Cerebellar nuclear complex (tissue), 1 donor: Measurements from ENCODE around the gene ATRAID.

ENCODE experiments used
- DNase-seq, 2 experiments: peaks; one replicate each; lab custom pipeline; 2025; lab: John Stamatoyannopoulos, UW

Gene ATRAID

DNA sequence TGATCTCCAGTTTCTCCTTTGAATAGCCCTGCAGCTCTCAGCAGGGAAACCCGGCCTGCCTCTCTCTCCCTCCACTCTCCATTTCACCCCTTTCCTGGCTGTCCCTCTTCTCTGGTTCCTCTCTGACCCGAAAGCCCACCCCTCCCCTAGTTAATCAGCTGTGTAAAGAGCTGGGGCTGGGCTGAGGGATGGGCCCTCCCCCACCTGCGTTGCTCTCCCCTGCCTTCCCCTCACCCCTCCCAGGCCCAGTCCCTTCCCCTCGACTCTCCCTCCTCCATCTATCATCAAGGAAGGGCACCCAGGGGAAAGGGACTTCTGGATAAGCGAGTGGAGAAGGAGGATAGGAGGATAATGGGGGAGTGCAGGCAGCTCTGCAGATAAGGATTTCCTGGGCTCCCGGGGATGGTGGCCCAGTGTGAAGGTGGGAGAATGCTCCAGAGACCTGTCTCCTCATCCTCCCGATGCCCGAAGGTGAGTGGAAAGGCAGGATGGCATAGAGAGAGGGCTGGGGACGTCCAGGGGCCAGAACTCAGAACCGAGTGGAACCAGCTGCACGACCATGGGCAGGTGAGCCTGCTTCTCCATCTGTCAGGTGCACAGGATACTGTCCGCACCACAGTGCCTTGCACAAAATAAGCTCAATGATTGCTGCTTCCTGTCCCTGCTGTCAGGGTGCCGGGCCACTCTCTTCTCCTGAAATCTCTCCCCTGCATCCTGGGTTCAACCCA is 39.0 kb downstream of the ATRAID start:
- no peak for DNase-seq

DNA sequence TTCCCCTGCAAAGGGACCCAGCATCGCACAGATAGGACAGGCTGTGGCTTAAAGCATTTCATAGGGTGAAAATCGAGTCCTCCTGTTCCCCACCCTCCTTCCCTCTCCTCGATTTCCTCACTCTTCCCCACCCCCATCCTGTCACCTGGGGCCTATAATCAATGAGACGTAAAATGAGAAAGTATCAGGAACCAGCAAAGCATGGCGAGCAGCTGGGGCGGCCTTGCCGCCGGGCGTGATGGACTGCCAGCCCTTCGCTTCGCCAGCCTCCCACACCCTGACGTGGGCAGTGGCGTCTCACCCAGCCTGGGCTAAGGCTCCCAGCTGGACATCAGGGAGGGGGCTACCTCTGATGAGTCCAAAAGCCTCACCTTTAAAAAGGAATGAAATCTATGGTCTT is 39.9 kb downstream of the ATRAID start:
- no peak for DNase-seq

DNA sequence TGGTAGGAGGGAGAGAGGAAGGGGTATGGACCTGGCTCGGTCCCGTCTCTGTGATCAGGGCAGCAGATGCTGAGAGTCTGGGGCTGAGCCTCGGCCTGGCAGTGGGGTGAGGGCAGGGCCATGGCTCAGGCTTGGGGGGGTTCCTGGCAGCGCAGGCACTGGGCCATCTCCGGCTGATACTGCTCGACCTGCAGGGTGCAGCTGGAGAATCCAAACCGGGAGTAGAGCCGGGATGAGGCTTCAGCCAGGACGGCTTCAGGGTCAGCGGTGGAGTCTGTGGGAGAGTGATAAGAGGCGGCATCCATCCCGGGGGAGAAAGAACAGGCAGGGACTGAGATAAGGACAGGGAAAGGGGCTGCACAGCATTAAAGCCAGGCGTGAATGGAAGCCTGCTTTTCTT is 43.3 kb downstream of the ATRAID start:
- no peak for DNase-seq

DNA sequence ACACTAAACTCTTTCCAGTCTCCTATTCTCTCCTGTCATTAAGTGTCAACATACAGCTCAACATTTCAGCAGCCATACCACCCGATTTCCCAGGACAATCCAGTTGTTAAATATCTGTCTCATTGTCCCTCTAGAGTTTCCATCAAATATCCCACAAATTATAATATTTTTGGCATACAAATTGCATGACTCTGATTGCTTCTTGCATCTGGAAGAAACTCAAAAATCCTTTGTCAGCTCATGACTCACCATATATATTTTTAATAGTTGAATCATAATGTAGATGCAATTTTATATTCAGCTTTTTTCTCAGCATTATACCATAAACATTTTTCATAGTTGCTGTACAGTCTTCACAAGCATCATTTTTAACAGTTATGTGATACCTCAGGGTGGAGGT is 43.8 kb downstream of the ATRAID start:
- no peak for DNase-seq

DNA sequence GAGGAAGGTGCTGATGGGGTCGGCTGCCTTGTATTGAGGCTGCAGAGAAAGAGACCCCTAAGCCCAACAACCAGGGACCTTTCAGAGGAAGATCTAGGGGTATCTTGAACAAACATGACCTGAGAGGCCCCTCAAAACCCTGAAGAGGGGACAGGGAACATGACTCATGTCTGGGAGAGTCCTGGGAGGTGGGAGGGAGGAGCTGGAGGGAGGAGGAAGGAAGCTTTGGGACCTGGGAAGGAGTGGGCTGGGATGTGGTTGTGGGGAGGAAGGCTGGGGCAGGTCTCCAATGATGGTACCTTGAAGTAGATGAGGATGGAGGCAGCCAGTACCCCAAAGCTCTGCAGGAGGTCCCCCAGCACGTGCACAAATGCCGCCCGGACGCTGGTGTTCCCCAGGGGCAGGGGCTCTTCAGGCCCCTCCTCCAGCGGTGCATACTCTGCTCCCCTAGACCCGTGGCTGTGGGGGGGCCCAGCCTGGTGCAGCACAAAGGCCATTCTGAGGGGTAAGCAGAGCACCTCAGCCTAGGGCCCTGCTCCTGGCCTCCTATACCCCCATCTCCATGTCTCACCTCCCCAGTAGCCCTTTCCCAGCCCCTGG is 45.1 kb downstream of the ATRAID start:
- no peak for DNase-seq

DNA sequence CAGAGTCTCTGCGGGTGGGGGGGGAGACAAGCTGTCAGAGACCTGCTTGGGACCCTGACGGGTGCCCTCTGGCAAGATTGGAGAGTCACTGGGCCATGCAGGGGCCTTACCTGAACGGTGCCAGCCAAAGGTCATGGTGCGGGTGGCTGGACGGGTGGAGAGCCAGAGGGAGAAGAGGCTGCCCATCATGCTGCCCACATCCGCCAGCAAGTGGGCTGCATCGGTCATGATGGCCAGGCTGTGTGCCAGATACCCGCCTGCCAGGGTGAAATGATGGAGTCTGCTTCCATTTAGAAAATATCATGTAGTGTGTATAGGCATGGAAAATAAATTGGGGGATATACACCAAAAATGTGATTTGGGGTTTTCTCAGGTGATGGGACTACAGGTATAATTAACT is 46.2 kb downstream of the ATRAID start:
- no peak for DNase-seq

DNA sequence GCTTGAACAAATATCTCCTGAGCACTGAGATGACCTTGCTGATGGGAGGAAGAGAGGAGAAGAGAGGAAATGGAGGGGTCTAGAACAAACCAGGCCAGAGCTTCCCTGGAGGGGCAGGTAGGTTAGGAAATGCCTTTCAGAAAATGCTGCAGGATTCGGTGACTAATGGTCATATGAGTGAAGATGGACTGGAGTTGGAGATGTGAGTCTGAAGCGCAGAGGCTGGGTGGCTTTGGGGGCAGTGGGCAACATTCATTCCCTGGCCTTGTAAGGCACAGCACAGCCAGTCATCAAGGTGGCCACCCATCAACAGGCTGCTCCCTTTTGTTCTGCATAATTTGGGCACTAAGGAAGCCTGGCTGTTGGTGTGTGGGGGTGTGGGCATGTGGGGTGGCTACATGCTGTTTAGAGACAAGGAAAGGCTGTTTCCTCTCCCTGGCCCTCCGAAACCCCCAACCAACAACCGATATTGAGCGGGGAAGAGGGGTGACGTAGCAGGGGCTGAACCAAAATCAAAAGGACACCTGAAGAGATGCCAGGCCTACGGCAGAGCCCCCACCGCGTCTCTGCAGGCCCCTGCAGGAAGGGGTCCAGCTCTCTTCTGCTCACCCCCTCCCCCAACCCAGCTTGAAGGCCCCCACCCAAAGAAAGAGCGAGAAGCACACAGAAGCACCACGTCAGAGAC is 49.5 kb downstream of the ATRAID start:
- no peak for DNase-seq

DNA sequence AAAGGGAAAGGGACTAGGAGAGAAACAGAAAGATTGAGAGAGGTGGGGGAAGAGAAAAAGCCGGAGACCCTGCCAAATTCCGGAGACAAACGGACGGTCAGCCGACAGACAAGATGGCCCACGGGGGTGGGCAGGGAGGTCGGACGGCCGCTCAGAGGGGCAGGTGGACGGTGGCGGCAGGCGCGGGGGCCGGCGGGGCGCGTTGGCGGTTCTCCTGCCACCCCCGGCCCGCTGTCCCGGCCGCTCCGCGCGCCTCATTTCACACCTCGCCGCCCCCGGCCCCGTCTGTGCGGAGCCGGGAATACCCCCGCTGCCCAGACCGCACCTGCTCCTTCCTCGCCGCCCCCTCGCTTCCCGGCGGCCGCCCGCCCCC is 50.1 kb downstream of the ATRAID start:
- DNase-seq, result no peak

DNA sequence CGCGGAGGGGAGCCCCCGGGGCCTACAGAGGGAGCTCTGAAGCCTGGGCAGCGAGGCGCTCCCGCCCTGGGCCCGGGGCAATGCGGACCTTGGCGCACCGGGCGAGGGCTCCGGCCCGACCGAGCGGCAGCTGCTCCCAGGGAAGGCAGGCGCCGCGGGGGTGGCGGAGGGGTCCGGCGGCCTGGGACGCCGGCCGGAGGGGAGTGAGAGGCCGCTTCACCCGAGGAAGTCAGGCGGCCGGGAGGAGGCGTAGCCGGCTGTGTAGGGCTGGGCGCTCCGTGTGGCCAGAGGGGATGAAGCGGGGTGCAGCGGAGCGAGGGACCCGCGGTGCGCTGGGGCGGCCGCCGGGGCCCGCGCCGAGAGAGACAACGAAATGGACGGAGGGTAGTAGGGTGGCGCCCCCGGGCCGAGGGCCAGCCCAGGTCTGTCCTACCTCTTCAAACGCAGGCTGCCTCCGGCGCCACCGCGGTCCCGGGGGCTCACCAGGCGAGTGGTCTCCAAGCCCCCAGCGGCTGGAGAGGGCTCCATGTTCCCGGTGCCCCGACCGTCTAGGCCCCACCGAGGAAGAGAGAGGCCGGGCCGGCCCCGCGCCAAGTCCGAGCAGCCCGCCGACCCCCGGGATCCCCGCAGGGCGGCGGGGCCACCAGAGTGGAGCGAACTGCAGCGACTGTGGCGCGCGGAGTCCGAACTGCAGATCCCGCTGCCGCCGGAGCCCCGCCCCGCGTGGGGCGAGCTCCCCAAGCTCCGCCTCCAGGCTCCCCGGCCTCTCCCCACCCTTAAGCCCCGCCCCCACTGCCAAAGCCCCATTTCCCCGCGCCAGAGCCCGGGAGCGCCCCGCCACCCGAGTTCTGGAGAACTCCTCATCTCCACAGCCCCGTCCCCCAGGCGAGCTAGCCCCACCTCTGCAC is 50.8 kb downstream of the ATRAID start, which contains the start of gene SLC30A3:
TSS of gene SLC30A3 (minus strand) at position 669 of the 908 bp plus-strand sequence. CDS start at position 528, 141 bp downstream.
- no peak for DNase-seq

DNA sequence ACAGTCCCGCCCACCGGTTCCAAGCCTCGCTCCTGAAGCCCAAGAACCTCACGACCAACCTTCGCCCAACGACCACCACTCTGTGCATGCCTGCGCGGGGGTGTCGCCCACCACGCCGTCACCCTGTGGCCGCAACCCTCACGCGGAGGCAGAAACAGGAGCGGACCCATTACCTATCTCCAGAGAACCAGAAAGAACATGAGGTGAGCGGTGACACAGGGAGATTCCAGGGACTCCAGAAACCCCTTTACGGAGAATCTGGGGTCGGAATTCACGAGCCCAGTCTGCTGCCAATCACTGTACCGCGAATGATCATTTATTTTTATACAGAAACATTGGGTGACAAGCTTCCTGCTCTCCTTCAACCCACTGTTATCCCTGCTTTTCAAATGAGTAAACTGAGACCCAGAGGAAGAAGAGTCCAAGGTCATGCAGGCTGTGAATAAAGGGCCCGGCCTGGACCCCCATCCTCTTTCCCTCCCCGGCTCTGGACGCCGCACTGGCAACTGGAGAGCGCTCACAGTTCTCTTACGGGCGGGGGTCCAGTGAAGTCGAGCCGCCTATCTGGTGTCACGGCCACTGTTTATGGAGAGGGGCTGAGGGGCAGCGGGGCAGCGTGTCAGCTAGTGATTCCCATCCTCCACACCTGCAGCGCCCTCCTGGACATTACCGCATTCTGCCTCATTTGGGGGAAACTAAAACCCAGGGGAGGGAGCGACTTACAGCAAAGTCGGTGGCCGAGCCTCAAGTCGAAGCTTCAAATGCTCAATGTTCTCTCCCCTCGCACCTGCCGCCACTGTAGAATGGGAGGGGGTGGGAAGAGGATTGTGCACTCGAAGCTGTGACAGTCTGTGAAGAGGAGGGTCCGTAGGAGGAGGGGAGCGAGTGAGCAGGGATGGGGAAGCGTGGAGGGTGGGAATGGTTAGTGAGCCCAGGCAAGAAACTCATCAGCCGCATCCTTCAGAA is 51.7 kb downstream of the ATRAID start:
- DNase-seq, result no peak

DNA sequence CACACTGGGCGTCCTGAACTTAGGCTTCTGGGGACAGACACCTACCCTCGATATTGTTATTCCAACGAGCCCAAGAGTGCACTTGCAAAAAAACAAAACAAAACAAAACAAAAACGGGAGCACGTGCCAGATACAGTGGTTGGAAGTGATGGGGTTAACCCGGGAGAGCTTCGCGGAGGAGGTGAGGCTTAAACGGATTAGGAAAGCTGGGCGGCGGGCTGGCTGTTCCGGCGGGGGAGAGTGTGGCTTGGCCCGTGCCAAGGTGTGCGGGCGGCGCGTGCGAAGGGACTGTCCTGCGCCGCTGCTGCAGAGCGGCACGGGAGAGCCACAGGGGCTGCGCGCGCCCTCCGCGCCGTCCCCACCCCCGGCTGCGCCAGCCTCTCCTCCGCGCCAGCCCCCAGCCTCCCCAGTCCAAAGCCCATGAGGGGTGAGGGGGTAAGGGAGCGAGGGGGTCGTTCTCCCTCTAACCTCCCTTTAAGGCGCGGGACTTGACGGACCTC is 52.5 kb downstream of the ATRAID start:
- DNase-seq, result no peak

DNA sequence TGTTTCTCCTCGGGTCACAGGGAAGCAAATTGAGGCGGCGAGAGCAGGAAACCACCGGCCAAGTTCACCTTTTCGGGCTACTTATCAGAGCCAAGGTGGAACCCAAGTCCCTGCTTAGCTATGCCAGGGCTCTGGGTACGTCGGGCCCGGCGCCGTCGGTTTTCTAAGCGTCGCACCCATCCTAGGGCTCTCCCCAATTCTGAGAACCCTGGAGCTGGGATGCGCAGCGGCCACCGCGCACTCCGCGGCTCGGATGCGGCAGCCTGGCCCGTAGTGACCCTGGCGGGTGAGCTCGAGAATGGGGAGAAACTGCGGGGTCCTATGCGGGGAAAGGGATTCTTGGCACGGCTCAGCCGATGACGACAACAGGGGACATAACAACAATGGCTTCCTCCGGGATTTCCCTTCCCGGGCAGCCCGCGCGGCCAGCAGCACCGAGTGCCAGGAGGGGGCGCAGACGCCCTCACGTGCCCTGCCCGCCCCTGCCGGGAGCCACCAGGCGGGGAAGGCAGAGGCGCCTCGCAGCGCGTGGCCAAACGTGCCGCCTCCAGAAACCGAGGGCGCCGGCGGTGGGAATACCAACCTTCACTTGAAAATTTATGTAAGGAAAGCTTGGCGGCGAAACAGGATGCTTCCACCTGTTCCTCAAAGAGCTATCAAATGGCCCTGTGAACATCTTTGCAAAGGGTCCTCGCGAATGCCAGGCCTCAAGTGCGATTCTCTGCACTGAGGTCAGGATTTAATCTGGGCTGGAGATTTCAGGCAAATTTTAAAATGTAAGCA is 53.1 kb downstream of the ATRAID start:
- DNase-seq, result no peak

DNA sequence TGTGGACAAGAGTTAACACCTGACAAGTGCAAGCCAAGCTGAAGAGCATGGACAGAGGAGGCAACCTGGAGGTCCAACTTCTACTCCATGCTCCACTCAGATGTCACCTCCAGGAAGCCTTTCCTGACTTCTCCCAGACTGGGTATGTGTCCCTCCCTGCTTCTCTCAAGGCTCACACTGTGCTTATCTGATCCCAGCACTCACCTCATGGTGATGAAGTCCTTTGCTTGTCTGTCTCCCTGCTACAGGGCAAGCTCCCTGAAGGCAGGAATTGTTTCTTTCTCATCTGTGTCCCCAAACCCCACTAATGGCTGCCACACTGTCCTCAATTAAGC is 53.7 kb downstream of the ATRAID start:
- DNase-seq, result no peak
